HG03432 (cell line): Measurements from ENCODE around the gene B9D1.

ENCODE experiments used
- ATAC-seq: cut with Tn5 transposase; IDR thresholded peaks from one replicate; pipeline ENCODE4 v1.9.1; 2021; ENCODE audit warnings: mild to moderate bottlenecking, moderate library complexity; ENCODE audit not compliant: unreplicated experiment

The B9D1 gene

GRCh38 chr17:19377602-19378415 lies 15.3 kb upstream of the B9D1 start:
- ATAC-seq: peak; percentile 94

- no peak for ATAC-seq
Measured at GRCh38 chr17:19376811-19377210, 14.3 kb upstream of the B9D1 start.

- ATAC-seq: no peak
Measured at GRCh38 chr17:19375732-19376131, 13.2 kb upstream of the B9D1 start.

- ATAC-seq: no peak
Measured at GRCh38 chr17:19374136-19374535, 11.6 kb upstream of the B9D1 start.

DNA sequence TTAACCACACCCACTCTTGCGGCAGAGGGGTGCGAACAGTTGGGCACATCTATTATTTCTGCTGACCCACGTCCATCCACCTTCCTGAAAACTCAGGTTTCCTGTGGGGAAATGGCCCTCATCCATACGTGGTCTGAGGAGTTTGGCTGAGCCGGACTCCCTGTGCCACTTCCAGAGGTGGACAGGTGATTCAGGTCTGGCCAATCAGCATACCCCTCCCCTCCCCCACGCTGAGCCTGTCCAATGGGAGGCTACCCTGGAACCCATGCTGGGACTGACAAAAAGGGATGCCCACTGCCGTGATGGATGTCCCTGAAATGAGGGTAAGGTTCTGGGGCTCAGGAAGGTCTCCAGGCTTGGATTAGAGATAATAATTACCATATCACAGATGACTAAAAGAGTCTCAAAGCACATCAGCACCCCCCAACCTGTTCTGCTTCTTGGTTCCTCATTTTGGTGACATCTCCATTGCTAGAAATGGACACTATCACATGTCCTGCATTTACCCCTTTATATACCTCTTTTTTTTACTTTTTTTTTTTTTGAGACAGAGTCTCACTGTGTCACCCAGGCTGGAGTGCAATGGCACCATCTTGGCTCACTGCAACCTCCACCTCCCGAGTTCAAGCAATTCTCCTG lies 10.5 kb upstream of the B9D1 start:
- no peak for ATAC-seq

DNA sequence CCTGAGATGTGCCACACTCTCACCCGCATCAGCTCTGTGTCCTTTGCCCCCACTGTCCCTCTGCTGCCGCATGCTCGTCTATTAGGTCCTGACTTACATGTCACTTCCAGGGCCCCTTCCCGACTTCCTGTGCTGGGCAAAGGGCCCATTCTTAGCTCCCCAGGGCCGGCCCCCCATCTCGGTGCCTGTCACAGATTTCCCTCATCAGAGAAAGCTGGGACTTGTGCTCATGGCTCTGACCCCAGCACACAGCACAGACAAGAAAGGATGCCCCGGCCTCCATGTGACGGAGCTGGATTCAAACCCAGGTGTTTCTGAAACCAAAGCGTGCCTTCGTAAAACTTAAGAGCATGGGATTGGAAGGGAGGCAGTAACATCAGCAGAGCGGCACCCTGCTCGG lies 9.9 kb upstream of the B9D1 start:
- no peak for ATAC-seq

GRCh38 chr17:19372011-19372370 lies 9.5 kb upstream of the B9D1 start:
- no peak for ATAC-seq

- no peak for ATAC-seq
Measured at GRCh38 chr17:19371259-19372010, 8.9 kb upstream of the B9D1 start.

- no peak for ATAC-seq
Measured at GRCh38 chr17:19370493-19370960, 8.0 kb upstream of the B9D1 start.

- no peak for ATAC-seq
Measured at GRCh38 chr17:19369846-19370492, 7.4 kb upstream of the B9D1 start.

DNA sequence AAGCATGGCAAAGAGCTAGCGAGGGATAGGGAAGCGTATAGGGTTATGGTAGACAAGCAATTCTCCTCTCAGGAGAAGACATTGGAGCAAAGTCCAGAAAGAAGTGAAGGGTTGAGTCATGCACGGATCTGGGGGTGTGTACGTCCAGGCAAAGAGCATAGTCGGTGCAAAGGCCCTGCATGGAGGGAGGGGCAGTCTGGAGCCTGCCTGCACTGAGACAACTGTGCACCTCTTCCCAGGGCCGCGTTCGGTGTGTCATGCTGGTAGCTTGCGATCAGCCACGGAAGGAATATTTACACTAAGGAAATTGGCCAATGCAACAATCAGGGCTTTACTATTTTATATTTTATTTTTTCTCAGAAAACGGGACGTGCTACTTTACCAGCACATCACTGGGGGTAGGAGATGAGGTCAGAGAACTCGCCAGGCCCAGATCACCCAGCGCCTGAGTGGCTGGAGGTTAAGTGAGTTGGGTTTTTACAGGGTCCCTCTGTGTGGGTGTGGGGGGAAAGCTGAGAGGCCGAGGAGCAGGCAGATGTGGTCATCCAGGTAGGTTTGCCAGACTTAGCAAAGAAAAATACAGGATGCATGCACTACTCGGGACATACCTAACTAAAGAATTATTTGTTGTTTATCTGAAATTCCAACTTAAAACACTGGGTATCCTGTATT lies 6.7 kb upstream of the B9D1 start:
- no peak for ATAC-seq

DNA sequence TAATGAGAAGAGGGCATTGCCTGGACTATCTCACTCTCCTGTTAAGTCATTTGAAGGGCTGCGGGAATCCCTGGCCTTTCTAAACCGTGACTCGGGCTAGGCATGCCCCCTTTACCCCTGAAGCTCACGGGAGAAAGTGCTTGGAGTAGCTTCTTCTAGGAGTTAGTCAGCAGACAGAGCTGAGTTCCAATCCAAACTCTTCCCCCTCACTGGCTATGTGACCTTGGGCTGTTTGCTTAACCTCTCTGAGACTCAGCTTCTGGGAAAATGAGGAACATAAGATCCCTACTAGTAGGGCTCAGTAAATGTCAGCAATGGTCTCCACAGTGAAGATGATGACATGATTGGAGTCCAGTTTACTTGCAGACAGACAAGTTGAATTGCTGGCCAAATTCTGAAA lies 5.7 kb upstream of the B9D1 start:
- no peak for ATAC-seq

GRCh38 chr17:19366637-19366972 lies 4.1 kb upstream of the B9D1 start:
- ATAC-seq: no peak

- ATAC-seq: no peak
Measured at GRCh38 chr17:19365833-19366636, 3.5 kb upstream of the B9D1 start.

GRCh38 chr17:19365499-19365817 lies 2.9 kb upstream of the B9D1 start:
- ATAC-seq: no peak

- ATAC-seq: no peak
Measured at GRCh38 chr17:19364699-19365498, 2.4 kb upstream of the B9D1 start.

- no peak for ATAC-seq
Measured at GRCh38 chr17:19363460-19364035, 1.0 kb upstream of the B9D1 start.

DNA sequence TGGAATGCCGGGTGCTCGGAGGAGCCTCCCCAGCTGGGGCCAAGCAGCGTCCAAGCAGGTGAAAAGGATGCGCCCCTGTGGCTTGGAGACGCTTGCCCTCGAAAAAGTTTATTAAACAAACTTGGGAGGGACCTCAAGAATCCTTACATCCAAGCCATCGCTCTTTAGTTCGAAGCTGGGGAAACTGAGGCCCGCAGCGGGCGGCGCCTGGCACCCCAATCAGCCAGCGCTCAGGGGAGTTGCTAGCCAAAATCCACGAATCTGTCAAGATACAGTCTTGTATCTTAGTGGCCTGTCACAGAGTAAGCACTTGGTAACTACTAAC lies 553 bp upstream of the B9D1 start:
- ATAC-seq: no peak

DNA sequence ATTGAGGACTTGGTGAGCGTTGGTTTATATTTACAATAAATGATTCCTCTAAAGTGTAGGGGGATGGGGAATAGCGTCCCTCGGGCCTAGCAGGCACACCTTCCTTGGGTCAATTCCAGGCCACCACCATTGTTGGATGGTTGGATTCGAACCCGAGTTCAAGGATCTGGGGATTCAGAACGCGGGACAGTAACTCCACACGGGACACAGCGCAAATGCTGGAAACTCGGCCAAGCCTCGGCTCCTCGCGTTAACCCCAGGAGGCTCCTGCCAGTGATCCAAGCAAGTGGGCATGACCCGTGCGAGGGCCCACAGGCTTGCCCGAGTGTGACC lies 613 bp downstream of the B9D1 start:
- no peak for ATAC-seq
